ENCODE measurements around the gene KSR1.
"Not testable (repeated sequence)": the region's sequence is repeated elsewhere in the genome, so short reads cannot be mapped to it uniquely, and the experiment has no call there.

KSR1 gene

DNA sequence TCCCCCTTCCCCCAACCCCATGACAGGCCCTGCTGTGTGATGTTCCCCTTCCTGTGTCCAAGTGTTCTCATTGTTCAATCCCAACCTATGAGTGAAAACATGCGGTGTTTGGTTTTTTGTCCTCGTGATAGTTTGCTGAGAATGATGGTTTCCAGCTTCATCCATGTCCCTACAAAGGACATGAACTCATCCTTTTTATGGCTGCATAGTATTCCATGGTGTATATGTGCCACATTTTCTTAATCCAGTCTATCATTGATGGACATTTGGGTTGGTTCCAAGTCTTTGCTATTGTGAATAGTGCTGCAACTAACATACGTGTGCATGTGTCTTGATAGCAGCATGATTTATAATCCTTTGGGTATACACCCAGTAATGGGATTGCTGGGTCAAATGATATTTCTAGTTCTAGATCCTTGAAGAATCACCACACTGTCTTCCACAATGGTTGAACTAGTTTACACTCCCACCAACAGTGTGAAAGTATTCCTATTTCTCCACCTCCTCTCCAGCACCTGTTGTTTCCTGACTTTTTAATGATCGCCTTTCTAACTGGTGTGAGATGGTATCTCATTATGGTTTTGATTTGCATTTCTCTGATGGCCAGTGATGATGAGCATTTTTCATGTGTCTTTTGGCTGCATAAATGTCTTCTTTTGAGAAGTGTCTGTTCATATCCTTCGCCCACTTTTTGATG is 28.9 kb upstream of the KSR1 start:
- not testable (repeated sequence) for DNase-seq

DNA sequence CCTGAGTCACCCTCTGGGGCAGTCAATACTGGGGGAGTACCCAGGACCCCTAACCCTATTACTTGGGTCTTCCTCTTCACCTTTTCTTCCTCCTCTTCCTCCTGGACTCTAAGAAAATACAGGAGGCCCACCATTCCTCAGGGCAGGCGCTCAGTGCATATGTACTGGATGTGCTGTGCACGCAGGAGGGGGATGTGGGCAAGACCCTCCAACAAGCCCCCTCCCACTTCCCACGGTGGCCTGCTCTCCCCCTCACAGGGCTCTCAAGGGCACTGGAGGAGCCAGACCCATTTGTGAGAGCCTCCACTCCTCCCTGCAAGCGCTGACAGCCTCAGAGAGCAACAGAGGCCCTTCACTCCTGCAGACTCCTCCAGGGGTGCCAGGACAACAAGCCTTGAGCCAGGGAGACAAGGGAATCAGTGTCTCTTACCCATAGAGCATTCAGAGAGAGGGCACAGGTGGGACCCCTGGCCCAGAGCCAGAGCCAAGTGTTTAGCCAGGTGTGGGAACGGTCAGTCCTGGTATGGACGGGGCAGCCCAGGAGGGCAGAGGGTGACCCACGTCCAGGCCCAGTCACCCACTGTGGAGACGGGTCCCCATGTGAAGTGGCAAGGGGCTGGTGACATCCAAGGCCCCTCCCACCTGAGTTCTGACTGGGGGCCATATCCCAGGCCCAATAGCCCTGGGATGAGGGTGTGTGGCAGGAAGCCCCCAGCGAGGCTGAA is 27.3 kb upstream of the KSR1 start:
- DNase-seq, result no peak

DNA sequence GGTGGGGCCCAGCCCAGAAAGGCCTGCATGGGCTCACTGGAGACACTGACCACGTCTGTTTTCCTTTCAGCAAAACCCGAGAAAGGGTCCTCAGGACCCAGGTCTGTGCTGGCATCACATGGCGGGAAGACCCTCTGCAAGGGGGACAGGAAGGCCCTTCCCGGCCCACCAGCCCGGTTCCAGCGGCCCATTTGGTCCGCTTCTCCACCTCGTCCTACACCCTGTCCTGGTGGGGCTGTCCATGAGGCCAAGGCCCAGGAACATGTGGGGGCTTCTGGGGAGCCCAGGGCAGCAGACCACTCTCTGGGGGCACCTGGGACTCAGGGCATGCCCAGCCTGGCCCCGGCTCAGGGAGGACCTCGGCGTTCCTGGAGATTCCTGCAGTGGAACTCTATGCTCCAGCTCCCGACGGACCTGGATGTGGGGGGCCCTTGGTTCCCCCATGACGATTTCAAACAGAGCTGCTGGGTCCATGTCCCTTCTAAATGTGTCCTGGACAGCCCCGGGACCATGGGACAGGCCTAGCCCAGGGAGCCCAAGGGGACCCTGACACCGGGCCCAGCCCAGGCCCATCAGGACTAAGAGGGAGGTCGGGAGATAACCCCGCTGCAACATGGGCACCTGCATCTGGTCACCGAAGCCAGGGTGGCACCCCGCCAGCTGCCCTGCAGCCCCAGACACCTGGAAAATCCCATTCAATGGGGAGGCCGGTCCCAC is 26.4 kb upstream of the KSR1 start:
- no peak for DNase-seq

DNA sequence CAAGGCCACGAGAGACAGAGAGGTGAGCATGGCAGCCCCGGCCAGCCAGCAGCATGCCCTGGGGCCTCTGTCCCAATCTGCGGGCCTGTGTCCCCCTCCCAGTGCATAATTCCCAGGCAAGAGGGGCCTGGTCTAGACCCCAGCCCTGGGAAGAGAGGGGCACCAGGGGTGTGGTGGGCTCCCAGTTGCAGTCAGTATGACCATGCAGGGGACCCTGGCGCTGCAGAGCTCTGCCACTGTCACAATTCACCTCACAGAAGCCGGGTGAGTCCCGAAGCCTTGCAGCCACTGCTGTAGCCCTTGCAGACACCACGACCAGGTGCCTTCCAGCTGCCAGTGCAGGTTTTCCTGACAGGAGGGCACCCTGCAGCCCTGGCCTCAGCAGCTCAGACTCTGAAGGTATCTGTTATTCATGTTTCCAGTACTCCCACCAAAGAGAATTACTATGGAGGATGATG is 25.8 kb upstream of the KSR1 start:
- no peak for DNase-seq

DNA sequence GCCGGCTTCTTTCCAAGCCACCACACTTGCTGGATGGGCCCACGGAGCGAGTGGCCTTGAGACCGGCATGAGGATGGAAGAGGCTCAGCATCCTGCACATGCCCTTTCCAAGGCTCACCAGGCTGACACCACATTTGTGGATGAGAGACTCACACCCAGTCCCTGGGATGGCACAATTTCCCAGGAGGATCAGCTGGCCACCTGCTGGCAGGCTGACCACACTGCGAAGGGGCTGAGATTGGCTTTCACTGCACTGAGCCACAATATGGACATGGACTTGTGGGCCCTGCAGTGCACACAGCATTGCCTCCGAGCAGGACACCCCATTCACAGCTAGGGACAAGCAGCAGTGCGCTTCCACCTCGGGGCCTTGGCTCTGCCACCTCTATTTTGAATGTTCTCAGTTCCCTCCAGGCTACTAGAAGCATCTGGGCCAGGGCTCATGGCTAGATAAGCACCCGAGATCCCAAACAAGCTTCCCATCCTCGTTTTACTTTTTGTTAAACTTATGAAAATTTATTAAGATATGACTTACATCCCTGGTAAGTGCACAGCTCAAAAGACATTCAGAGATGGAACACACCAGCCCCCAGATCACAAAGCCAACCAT is 25.3 kb upstream of the KSR1 start:
- DNase-seq, result no peak

DNA sequence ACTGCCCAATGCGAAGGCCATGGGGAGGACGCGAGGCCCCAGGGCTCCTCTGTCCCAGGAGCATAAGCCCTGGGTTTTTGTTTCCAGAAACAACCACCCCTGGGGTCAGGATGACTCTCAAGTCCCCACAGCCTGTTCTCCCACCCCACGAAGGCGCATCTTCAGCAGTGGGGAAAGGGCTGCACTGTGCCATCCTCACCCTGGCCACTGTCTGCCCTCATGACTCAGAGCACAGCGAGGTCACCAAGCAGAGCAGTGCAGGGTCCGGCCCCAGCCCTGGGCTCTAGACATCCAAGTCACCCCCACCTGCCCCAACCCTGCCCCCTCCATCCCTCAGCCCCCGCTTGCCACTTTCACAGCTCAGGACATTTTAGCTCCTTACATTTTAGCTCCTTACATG is 22.7 kb upstream of the KSR1 start:
- DNase-seq, result no peak

DNA sequence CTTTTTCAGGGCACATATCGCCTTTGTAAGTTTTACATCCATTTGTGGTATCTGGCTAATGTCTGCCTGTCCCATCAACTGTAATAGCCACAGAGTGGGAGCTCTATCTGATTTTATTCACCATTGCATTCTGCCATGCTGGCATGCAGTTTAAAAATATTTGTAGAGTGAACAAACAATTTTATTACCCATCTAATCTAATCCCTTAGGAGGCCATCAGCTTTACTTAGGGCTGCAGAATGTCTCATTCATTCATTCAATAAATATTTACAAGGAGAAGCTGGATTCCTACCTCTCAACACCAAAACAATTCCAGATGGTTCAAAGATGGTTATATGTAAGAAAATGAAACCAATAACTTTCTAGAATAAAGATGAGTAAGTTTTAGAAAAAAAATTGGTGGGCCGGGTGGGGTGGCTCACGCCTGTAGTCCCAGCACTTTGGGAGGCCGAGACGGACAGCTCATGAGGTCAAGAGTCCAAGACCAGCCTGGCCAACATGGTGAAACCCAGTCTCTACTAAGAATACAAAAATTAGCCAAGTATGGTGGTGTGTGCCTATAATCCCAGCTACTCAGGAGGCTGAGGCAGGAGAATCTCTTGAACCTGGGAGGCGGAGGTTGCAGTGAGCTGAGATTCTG is 20.7 kb upstream of the KSR1 start:
- DNase-seq, result not testable (repeated sequence)

- DNase-seq, result no peak
Observed at GRCh38 chr17:27438348-27438998, 17.8 kb upstream of the KSR1 start.

DNA sequence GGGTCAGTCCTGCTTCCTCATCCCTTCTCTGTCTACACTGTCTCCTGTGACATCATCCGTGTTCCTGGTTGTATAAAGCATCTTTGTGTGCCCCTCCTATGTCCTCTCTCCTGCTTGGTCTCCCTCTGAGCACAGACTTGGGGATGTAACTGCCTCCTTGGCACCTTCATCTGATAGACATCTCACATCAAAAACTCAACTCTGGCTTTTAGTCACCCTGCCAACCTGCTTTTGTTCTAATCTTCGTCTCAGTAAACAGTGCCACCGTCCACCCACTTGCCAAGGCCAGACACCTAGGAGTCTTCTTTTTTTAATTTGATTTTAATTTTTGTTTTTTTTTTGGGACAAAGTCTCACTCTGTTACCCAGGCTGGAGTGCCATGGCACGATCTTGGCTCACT is 16.9 kb upstream of the KSR1 start:
- no peak for DNase-seq

- no peak for DNase-seq
Observed at GRCh38 chr17:27442702-27443101, 13.5 kb upstream of the KSR1 start.

DNA sequence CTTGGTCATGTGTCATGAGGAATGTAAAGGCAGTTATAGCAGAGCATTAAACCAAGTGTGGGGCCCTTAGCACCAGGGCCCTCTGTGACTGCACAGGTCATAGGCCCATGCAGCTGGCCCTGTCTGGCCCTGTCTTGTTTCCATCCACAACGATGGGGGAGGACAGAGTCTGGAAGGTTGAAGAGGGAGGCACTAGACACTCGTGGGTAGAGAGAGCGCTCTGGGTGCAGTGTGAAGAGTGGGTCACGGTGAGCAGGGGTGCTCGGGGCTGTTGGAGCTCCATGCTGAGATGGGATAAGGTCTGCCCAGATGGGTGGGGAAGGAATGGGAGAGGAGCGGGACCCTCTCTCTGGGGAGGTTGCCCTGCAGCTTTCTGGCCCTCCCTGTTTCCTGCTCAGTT is 12.8 kb upstream of the KSR1 start:
- no peak for DNase-seq

- DNase-seq, result no peak
Observed at GRCh38 chr17:27445971-27446370, 10.3 kb upstream of the KSR1 start.

DNA sequence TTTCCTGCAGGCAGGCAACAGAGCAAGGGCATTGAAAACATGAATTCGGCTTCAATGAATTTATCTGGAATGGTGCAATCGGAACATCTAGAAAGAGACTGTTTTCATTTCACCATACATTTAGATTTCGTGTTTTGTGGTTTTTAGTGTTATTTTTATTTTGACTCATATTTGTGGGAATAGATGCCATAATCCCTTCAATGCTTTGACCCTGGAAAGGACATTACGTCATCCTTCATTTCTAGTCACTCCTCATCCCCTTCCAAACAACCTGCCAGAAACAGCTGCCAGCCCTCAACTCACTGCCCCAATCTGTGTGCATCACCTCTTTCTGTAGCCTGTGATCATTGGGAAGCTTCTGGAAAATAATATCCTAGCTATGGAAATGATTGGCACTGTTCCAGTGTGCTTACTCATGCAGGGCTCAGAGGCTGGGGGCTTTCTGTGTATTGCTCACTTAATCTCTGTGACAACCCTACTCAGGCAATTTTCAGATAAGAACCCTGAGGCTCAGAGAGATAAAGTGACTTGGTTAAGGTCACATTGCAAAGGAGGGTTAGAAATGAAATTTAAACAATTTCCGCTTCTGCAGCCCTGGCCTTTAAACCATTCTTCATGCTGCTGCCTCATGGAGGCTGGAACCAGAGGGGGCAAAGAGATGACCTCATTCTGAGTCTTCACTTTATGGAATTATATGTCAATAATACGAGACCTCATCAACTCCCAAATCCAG is 9.5 kb upstream of the KSR1 start:
- no peak for DNase-seq

GRCh38 chr17:27448534-27448933 is 7.7 kb upstream of the KSR1 start:
- not testable (repeated sequence) for DNase-seq

GRCh38 chr17:27449541-27449940 is 6.7 kb upstream of the KSR1 start:
- no peak for DNase-seq

- DNase-seq, result no peak
Observed at GRCh38 chr17:27449988-27450387, 6.3 kb upstream of the KSR1 start.

DNA sequence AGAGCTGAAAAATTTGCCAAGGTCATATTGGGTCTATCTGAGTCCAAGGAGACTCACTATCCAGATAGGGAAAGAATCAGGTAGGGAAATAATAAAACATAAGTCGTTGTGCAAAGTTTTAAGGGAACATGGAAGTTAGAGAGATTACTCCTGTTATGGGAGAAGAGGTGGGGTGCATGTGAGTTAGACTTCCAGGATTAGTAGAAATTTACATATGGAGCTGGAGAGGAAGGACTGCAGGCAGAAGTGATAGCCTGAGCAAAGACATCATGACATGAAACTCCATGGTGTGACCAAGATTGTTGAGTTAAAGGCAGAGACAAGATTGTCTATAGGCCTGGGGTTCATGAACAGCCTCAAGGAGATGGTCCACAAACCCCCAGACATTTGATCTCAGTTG is 5.8 kb upstream of the KSR1 start:
- no peak for DNase-seq

DNA sequence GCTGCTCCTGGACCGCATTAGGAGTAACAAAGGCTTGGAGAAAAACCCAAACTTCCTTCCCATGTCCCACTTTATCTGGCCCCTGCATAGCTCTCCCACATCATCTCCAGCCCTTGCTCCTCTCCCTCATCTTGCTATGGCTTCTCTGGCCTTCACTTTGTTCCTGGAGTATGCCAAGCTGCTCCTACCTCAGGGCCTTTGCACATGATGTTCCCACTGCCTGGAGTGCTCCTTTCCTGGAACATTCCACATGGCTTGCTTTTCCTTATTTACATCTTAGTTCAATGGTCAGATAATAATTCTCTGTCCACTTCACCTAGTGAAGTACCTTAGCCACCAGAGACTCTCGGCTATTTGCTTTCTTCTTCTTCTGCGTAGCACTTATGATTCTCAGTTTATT is 4.3 kb upstream of the KSR1 start:
- no peak for DNase-seq

GRCh38 chr17:27452828-27453227 is 3.4 kb upstream of the KSR1 start:
- DNase-seq, result no peak

GRCh38 chr17:27453471-27453870 is 2.8 kb upstream of the KSR1 start:
- no peak for DNase-seq

DNA sequence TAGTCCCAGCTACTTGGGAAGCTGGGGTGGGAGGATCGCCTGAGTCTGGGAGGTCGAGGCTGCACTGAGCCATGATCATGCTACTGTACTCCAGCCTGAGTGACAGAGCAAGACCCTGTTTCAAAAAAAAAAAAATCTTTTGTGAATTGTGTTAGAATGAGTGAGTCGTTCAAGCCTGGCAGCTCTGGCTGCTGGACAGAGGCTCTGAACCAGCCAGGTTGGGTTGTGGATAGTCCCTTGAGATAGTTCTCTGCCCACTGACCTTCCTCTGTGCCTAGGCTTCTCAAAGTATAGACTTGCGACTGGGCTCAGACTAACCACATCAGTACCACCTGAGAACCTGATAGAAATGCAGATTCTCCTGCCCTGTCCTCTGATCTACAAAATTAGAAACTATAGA is 2.2 kb upstream of the KSR1 start:
- no peak for DNase-seq

Measured in activated CD4-positive, CD25-positive, alpha-beta regulatory T cell treated with anti-CD3 and anti-CD28 coated beads, Interleukin-2, amount 50 U/mL, for 72 hours (primary cell).